Islet of Langerhans (tissue), 1 donor: ENCODE results near the gene EIPR1.
"Not testable (repeated sequence)": the region's sequence is repeated elsewhere in the genome, so short reads cannot be mapped to it uniquely, and the experiment has no call there.

Experiments used
- FAIRE-seq: peaks from one replicate; lab custom pipeline; 2011; peaks lifted over from hg19 to GRCh38; lab: Jason Lieb, UNC

EIPR1 gene

DNA sequence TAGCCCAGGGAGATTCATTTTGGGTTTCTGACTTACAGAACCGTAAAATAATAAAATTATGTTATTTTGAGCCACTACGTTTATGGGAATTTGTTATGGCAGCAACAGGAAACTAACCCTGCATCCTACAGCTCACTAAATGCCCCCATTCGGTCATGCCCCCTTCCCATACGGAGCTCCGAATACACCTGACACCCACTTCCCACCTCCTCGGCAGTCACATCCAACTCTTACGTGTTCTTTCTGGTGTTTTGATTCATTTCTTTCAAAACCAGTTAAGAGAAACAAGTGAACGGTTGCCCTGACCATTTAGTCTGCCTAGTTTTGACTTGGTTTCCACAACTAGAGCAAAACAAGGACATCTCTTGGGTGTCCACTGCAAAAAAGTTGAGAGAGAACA lies 19.7 kb downstream of the EIPR1 start:
- FAIRE-seq: no peak

DNA sequence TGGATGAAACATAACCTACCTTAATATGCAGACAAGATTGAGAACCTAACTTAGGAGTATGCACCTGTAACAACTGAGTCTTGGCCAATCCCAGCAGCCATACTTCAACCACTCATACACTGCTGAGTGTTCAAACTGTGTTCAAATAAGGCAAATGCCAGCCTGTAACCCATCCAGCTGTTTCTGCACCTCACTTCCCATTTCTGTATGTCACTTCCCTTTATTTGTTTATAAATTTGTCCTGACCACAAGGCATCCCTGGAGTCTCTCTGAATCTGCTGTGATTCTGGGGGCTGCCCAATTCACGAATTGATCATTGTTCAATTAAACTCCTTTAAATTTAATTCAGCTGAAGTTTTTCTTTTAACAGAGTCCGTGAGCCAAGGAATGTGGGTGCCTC lies 20.2 kb downstream of the EIPR1 start:
- FAIRE-seq: not testable (repeated sequence)

DNA sequence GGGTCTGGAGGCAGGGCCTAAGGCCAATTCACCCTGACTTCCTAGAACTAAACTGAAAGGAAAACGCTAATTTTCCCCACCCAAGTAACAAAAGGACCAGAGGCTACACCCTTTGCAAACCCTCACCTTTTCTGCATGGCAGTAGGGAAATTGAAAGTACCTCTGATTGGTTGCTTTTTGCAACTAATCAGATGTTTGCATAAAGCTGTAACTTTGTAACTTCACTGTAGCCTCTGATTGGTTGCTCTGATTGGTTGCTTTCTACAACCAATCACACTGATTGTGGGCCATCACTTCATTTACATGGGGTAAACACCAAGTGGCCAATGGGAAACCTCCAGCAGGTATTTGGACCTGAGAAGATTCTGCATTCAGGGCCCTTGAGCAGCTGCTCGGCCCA lies 20.8 kb downstream of the EIPR1 start:
- FAIRE-seq: no peak

DNA sequence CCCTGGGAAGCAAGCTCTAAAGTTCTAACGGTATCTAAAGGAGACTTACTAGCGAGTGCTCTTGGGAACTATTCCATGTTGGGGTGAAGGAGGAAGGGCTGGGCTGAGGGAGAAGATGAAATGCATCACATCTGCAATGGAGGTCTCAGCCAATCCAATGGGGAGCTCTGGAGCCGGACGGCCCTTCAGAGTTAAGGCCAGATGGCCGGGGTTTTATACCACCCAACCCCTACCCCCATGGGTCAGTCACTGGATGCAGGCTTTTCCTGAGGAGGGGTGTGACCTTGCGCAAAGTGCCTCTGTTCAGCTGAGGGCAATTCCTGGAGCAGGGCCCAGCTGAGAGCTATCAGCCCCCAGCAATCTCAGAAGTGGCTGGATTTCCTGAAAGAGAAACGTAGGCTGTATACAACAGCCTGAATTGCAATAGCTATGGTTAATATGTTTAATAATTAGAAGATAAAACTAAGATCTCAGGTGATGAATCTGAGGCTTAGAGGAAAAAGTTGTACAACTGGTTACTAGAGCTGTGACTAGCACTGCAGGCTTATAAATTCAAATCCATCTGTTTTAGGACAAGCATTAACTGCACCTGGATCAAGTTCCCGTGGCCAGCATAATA lies 21.6 kb downstream of the EIPR1 start:
- no peak for FAIRE-seq

DNA sequence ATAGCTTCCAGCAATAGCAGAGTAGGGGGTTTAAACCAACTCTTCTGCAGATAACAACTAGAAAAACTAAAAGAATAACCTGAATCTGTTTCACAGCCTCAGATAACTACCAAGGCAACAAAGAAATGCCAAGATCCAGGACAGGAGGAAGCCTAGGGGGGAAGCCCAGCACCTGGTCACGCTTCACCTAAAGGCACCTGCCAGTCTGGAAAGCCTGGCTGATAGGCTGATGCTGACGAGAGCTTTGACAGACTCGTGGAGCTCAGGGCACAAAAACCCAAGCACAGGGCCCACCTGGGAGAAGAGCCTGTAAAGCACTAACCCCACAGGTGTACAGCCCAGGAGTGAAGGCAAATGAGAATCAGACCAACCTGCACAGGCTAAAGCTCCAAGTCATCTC lies 22.6 kb downstream of the EIPR1 start:
- FAIRE-seq: no peak

DNA sequence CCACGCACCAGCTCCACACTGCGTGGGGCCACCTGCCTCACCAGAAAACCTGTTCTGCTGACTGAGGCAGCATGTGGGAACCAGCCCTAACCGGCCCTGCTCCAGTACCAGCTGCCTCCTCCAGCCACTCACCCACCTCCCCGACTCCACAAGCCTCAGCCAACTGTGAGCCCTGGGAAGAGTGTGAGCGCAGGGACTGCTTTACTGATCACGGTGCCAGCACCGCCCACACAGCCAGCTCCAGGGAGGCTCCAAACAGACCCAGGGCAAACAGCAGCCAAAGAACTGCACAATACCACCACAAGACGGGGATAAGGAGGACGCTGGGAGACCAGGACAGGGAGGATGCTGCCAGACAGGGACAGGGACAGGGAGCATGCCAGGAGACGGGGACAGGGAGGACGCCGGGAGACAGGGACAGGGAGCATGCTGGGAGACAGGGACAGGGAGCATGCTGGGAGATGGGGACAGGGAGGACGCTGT lies 28.4 kb downstream of the EIPR1 start:
- FAIRE-seq: no peak

DNA sequence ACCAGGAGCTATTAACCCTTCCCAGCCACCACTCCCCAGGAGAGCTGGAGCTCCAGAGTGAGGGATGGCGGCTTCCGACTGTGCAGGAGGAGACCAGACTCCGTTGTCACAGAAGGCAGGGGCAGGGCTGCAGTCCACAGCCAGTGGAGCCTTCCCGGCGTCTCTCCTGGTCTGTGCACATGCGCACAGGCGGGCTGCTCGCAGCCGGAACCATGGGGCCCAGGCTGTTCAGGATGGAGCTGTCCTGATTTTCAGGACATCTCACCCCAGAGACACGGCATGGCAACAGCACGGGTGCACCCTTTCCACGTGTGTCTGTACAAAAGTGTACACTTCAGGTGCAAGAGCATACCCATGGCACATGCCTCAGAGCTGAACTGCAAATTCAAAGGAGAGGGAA lies 28.9 kb downstream of the EIPR1 start:
- no peak for FAIRE-seq

GRCh38 chr2:3345621-3346020 lies 32.0 kb downstream of the EIPR1 start:
- FAIRE-seq: no peak

DNA sequence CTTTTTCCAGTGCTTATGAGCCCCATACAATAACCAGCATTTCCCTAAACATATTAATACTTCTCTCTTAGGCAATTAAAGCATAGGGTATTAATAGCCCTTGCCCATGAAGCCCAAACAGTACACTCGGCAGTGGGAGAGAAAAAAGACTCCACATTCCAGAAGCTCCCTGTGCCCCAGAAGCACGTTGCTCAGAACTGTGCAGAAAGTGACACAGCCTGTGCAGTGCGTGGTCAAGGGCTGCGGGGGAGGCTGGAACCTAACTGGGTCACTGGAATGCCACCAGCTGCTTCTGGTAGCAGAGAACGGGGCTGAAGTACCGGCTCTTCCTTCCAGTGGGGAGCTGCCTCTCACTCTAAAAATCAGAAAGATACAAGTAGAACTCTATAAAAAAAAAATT lies 32.7 kb downstream of the EIPR1 start:
- FAIRE-seq: no peak

DNA sequence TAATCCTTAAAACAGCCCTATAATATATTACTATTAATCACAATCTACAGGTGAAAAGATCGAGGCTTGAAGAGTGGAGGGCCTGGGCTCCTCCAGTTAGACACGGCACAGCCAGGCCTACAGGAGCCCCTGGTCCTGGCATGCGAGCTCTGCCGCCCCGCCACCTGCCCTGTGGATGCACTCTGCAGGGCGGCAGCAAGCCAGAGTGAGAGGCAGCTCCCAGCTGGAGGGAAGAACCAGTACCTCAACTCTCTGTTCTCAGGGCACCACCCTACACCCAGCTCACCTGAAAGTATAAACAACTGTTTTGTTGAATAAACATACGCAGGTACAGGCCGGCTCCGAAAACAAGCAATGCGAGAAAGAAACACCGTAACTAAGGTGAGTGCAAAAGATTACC lies 34.6 kb downstream of the EIPR1 start:
- FAIRE-seq: no peak

- FAIRE-seq: no peak
These were observed 35.3 kb downstream of the EIPR1 start for GRCh38 chr2:3342324-3342723.

GRCh38 chr2:3341336-3341735 lies 36.3 kb downstream of the EIPR1 start:
- no peak for FAIRE-seq

DNA sequence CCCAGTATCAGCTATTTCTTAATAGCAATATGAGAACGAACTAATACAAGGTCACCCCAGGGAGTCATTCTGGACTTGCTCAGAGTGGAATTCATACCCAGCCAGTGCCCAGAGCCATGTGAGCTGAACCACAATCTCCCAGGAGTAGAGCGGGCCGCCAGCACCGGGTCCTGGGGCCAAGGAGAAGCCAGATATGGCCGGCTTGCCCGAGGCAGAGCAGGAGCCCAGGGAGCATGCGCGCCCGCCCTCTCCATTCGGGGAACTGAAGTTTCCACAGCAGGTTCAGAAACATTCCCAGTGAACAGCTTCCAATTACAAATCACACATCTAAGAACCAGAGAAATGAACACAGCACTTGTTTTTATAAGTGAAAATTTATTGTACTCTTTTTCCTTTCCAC lies 37.5 kb downstream of the EIPR1 start:
- no peak for FAIRE-seq

GRCh38 chr2:3338340-3338739 lies 39.3 kb downstream of the EIPR1 start:
- no peak for FAIRE-seq

DNA sequence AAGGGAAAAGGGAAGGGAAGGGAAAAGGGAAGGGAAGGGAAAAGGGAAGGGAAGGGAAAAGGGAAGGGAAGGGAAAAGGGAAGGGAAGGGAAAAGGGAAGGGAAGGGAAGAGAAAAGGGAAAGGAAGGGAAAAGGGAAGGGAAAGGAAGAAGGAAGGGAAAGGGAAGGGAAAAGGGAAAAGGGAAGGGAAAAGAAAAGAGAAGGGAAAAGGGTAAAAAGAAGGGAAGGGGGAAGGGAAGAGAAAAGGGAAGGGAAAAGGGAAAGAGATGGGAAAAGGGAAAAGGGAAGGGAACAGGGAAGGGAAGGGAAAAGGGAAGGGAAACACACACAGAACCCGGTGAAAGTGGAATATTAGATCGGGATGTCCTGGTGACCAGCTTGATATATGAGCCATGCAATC lies 40.8 kb downstream of the EIPR1 start:
- FAIRE-seq: no peak

GRCh38 chr2:3334392-3335345 lies 42.9 kb downstream of the EIPR1 start:
- FAIRE-seq: no peak

GRCh38 chr2:3332133-3332532 lies 45.5 kb downstream of the EIPR1 start:
- FAIRE-seq: no peak

DNA sequence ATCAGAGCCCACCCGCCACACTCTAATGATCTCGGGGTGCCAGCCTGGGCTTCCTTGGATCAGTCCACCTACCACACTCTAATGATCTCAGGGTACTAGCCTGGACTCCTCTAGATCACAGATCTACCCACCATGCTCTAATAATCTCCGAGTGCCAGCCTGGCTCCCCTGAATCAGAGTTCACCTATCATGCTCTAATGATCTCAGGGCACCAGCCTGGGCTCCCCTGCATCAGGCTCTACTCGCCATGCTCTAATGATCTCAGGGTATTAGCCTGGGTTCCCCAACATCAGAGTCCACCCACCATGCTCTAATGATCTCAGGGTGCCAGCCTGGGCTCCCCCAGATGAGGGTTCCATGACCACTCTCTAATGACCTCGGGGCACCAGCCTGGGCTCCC lies 48.1 kb downstream of the EIPR1 start:
- no peak for FAIRE-seq

- no peak for FAIRE-seq
These were observed 50.7 kb downstream of the EIPR1 start for GRCh38 chr2:3326871-3327270.

DNA sequence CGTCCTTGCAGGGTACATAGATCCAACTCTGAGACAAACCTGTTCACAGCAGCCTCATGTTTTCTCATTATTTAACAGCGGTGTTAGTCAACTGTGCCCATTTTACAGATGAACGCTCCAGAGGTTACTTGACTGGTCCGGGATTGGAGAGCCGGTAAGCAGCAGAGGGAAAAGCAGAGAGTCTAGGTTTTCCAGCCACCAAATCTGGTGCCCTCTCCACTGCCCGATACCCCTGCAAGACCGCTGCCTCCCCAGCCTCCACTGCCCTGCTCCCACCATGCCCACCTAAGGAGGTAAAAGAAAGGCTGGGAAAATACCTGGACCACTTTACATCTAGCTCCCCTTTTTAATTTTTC lies 51.5 kb downstream of the EIPR1 start:
- FAIRE-seq: no peak

GRCh38 chr2:3325458-3326181 lies 52.0 kb downstream of the EIPR1 start:
- no peak for FAIRE-seq

DNA sequence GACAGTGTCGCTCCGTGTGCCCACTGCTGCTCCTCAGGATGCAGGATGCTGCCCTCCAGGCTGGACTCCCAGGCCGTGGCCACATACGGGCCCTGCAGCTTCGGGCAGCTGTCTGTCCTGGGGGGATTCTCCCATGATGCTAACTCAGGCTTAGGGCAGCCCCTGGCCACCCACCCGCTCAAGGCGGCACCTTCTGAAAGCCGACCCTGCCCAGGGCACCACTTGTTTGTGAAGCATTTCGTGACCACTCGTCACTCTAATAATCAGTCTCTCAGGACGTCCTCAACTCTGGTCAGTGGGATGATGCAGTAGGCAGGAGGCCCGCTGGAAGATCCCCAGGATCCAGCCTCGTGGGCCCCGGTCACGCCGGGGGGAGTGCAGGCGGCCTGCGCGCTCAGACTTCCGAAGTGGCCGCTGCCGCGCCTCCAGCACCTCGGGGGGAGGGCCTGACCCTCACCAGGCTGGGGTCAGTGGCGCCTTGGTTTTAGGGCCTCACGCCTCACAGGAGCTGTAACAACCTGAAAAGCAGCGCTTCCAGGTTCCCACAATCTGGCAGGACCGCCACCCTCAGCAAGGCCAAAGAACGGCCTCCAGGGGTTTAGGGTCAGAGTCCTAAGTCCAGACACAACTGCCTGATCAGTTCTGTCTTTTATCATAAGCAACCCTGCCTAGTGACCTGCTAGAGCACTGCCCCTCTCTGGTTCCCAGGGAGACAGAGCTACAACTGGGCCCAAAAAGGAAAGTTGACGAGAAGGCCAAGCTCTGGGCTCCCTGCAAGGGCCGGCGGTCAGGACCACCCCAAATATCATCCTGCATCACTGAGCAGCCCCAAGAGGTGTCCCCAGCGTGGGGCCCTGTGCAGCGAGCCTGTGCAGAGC lies 53.0 kb downstream of the EIPR1 start:
- FAIRE-seq: no peak
